ENCODE measurements around the gene CYP2W1. TPM values are rescaled to one million over a fixed set of nuclear protein-coding genes. Genes with fewer than 3 reads are reported as not detected.

The CYP2W1 gene, protein sequence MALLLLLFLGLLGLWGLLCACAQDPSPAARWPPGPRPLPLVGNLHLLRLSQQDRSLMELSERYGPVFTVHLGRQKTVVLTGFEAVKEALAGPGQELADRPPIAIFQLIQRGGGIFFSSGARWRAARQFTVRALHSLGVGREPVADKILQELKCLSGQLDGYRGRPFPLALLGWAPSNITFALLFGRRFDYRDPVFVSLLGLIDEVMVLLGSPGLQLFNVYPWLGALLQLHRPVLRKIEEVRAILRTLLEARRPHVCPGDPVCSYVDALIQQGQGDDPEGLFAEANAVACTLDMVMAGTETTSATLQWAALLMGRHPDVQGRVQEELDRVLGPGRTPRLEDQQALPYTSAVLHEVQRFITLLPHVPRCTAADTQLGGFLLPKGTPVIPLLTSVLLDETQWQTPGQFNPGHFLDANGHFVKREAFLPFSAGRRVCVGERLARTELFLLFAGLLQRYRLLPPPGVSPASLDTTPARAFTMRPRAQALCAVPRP
- 10 to 100 TPM in 1 of 4 donors, 1 to 10 TPM in 2, not detected in 1; 2.3 to 23.1 (median 2.5) TPM for total RNA-seq

DNA sequence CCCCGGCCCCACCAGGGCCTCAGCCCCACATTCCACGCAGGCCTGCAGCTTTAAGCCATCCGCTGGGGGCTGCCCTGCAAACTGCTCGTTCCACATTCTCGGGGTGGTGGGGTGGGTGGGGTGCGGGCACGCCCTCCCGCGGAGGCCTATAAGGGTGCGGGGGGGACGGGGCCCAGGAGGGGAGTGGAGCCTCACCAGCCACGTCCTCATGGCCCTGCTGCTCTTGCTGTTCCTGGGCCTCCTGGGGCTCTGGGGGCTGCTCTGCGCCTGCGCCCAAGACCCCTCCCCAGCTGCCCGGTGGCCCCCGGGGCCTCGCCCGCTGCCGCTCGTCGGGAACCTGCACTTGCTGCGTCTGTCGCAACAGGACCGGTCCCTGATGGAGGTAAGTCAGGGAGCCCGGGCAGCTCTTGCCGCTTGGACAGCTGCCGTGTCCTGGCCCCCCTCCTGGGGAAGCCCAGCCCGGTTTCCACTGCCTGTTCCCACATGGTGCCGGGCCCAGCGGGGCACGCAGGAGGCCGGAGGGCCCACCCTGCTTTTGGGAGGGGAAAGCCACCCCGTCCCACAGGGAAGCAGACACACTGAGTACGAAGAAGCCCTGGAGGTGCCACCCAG is at the start of gene CYP2W1:
Gene CYP2W1 (plus strand): TSS at position 178 of the 612 bp plus-strand sequence. CDS start 31 bp downstream, at position 209.
- no peak within 1 kb of the TSS for H3K27ac ChIP-seq
- no peaks in the 10 kb centered on the region for H3K9me3 ChIP-seq
- TF ChIP-seq POLR2A (IDR thresholded peaks at IDR 0.05), result no peak
- TF ChIP-seq CTCF (IDR thresholded peaks at IDR 0.05), result no peak
- H3K4me3 ChIP-seq, result no peak within 1 kb of the TSS
- no peak for DNase-seq
- no peaks in the 10 kb centered on the region for H3K36me3 ChIP-seq
- no peaks in the 10 kb centered on the region for H3K27me3 ChIP-seq
- peaks cover 0 to 41% (median 0%) of the 10 kb centered on the region in 4 donors for H3K4me1 ChIP-seq

DNA sequence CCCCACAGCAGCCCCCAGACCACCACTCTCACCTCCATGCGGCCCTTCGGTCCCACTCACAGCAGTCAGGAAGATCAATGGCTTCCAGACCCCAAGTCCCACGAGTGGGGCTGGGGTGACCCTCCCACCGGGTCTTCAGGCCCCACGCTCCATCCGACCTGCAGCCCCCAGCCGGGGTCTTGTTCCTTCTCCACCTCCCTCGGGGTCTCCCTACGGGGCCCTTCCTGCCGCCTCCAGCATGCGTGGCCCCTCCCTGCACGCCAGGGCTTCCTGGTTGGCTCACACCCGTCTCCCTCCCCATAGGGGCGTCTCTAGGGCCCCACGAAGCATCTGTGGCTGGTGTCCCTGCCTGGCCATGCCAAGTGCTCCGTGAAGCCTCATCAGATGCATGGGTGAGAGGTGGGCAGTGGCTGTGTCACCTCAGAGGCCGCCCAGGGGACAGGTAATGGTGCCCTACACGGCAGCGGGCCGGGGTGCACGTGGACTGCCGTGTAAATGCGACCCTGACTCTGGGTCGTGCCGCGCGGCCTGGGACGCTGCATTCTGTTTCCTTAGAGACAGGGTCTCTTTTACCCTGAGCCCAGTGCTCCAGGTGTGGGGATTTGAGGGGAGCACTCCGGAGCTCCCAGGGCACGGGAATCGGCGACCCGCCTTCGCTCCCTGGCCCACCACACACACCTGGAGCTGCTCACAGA is 48.4 kb upstream of the CYP2W1 start:
- Histone ChIP-seq H3K36me3 (peaks cover 0 to 13% (median 0%) of the 10 kb centered on the region in 3 donors), H3K27me3 (no peaks in the 10 kb centered on the region), H3K27ac (no peak overlapping the region), H3K4me3 (no peak overlapping the region), H3K9me3 (no peaks in the 10 kb centered on the region), H3K4me1 (peaks cover 0 to under 1% (median 0%) of the 10 kb centered on the region in 4 donors)
- DNase-seq, result peak in 1 of 3 donors; percentile 38
- TF ChIP-seq POLR2A (IDR thresholded peaks at IDR 0.05) (no peak), CTCF (IDR thresholded peaks at IDR 0.05) (no peak)

GRCh38 chr7:935164-935873 is 47.7 kb upstream of the CYP2W1 start:
- peak in 1 of 3 donors; percentile 43 for DNase-seq
- no peaks in the 10 kb centered on the region for H3K27me3 ChIP-seq
- TF ChIP-seq CTCF (IDR thresholded peaks at IDR 0.05), result no peak
- no peak for TF ChIP-seq POLR2A (IDR thresholded peaks at IDR 0.05)

GRCh38 chr7:935874-936385 is 47.1 kb upstream of the CYP2W1 start:
- Histone ChIP-seq H3K9me3 (no peaks in the 10 kb centered on the region), H3K27me3 (no peaks in the 10 kb centered on the region), H3K36me3 (peaks cover 0 to 13% (median 0%) of the 10 kb centered on the region in 3 donors), H3K4me1 (no peaks in the 10 kb centered on the region), H3K4me3 (no peak overlapping the region), H3K27ac (no peak overlapping the region)
- no peak for TF ChIP-seq CTCF (IDR thresholded peaks at IDR 0.05)
- no peak for TF ChIP-seq POLR2A (IDR thresholded peaks at IDR 0.05)
- no peak for DNase-seq

More at GRCh38 chr7:935164-935873, 47.7 kb upstream of the CYP2W1 start:
- H3K4me3 ChIP-seq, result no peak overlapping the region
- no peaks in the 10 kb centered on the region for H3K4me1 ChIP-seq
- no peaks in the 10 kb centered on the region for H3K9me3 ChIP-seq
- H3K27ac ChIP-seq, result no peak overlapping the region
- H3K36me3 ChIP-seq, result peaks cover 0 to 13% (median 0%) of the 10 kb centered on the region in 3 donors
